ENCODE data around the gene METRNL.
A peak's percentile ranks its signal among the peaks of the same experiment; 100 is the strongest.
"Not testable (repeated sequence)": the region's sequence is repeated elsewhere in the genome, so short reads cannot be mapped to it uniquely, and the experiment has no call there.

Gene METRNL

DNA sequence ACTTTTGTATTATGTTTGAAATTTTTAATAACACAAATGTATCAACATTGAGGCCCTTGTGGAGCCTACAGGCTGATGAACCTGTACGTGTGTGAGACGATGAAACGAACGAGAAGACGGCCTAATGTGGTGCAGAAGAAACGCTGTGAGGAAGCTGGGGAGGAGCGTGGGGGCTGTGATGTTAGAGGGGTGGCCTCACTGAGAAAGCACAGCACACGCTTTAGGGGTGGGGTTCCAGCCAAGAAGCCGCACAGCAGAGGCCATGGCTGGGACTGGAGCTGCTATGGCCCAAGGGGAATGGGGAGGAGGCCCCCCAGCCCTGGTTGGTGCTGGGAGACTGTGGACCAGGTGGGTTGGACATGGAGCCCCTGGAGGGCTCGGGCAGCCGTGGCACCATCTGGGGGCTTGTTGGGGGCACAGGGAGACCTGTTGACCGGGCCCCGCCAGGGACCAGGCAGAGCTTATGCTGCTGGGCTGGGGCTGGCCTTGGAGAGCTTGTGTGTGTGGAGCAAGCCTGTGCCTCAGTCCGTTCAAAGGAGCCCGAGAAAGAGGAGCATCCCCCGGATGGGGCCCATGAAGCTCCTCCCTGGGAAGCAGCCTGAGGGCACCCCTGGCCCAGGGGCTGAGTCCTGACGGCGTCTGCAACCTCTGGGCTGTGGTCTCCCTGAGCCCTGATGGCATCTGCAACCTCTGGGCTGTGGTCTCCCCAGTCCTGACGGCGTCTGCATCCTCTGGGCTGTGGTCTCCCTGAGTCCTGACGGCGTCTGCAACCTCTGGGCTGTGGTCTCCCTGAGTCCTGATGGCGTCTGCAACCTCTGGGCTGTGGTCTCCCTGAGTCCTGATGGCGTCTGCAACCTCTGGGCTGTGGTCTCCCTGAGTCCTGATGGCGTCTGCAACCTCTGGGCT lies 44.7 kb downstream of the METRNL start:
- no peak for DNase-seq (ENCODE audit: low spot score)

DNA sequence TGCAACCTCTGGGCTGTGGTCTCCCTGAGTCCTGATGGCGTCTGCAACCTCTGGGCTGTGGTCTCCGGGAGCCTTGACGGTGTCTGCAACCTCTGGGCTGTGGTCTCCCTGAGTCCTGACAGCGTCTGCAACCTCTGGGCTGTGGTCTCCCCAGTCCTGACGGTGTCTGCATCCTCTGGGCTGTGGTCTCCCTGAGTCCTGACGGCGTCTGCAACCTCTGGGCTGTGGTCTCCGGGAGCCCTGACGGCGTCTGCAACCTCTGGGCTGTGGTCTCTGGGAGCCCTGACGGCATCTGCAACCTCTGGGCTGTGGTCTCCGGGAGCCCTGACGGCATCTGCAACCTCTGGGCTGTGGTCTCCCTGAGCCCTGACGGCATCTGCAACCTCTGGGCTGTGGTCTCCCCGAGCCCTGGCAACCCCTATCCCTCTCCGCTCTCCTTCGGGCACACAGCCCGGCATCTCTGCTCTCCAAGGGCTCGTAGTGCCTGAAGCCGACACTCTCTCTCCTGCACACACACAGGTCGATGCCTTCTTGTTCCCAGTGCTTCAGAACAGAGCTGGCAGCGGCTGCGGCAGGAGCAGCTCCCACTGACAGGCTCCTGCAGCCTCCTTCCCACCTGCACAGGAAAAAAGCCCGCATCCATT lies 45.6 kb downstream of the METRNL start:
- DNase-seq (ENCODE audit: low spot score): no peak

DNA sequence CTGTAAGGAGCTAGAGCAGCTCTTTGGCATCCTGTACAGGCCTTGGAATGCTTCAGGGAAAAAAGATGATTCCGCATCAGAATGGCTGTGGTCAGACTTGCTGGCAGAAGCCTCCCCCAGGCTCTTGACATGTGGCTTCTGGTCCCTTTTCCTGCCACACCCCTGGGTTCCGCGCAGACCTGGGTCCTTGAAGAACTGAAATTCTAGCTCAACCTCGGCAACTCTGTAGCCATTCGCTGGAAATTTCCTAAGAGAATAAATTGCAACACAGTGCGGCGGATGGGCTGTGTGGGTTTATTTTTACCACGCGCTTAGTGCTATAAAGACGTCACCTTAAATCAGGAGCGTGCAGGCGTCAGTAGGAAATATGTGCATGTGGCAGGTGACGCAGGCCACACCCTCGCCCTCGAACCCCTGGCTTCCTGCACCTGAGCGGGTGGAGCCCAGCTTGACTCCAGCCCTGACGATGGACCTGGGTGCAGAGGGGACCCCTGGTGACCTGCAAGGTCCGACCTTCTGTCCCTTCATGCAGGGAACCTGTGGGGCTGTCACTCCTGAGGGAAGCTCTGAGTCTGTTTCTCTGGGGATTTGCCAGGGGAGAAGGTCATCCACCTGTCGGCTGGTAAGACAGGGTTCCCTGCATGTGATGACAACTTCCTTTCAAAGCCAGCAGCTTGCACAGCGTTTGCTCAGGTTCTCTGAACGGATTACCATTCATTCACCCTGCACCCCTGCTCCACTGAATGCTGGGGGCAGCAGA lies 46.3 kb downstream of the METRNL start:
- peak; percentile 58 for DNase-seq (ENCODE audit: low spot score)

DNA sequence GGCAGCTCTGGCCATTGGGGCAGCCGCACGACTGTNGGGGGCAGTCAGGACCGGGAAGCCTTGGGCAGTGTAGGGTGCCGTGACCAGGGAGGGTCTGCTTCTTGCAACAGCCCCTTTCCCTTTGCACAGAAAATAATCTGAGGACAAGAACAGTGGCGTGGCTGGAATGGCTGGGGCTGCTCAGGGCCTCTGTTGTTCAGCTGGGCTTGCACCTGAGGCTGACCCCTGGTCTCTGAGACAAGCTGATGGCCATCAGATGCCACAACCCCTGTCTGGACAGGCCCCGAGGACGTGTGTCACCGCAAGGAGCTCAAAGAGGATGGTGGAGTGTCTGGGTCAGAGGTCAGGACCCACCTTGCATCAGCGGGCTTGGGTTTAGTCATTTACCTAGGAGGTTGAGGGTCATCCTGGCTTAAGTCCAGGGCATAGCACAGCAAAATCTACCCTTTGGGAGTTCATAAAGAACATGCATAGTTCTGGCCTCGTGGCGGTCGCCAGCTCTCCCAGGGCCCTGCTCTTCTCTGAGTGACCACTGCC lies 46.9 kb downstream of the METRNL start:
- no peak for DNase-seq (ENCODE audit: low spot score)

DNA sequence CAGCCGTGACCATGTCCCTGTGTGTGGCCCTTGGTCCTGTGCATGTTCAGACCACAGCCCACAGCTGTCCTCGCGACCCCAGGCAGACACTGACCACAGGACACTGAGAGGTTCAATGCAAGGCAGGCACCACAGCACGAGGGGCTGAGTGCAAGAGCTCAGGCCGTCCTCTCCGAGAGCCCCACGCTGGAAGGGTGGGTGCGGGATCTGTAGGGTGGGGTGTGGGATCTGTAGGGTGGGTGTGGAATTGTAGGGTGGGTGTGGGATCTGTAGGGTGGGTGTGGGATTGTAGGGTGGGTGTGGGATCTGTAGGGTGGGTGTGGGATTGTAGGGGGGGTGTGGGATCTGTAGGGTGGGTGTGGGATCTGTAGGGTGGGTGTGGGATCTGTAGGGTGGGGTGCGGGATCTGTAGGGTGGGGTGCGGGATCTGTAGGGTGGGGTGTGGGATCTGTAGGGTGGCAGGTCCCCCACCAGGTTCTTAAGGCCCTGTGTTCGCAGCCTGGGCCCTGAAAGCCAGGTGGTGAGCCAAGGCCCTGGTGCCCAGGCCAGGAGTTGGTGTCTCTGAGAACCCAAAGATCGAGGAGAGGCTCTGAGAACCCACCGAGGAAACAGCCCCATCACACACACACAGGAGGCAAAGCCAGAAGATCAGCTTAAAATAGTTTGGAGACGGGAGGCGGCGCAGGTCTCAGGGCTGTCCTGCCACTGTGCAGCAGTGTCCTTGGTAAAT lies 48.2 kb downstream of the METRNL start:
- no peak for DNase-seq (ENCODE audit: low spot score)

DNA sequence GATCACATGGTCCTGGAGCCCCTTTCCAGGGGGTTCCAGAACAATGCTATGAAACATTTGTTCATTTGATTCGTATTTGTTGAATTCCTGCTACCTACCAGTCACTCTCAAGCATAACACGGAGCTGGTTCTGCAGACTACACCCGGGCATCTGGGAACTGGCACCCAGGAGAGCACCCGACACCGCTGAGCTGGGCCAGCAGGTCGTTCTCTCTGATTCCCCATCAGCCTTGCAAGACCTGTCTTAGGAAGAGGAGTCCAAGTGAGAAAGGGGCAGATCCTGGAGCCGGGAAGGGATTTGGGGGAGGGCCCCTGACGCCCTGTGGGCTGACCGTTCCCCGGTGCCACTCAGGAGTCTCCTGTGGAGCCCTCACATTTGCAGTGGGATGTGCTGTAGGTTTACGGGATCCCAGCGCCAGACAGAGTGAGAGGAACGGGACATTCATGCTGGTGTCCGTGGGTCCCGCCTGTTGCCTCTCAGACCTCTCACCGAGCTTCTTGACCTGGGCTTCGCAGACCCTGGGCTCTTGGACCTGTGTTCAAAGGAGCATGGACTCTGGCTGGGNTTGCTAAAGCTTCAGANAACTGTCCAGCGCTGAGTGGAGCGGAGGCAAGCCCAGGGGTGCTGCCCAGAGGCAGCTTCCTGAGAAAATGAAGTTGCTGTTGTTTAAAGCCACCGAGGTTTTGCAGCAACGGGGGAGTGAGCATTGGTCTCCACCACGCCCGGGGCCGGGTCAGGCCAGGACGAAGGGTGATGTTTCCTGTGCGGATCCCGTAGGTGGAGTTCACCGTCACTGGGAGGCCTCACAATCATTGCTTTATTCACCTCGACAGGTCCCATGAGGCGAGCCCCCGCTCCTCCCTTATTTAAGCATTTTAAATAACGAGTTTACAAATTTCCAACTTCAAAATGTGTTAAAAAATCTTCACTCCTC lies 49.2 kb downstream of the METRNL start:
- no peak for DNase-seq (ENCODE audit: low spot score)

DNA sequence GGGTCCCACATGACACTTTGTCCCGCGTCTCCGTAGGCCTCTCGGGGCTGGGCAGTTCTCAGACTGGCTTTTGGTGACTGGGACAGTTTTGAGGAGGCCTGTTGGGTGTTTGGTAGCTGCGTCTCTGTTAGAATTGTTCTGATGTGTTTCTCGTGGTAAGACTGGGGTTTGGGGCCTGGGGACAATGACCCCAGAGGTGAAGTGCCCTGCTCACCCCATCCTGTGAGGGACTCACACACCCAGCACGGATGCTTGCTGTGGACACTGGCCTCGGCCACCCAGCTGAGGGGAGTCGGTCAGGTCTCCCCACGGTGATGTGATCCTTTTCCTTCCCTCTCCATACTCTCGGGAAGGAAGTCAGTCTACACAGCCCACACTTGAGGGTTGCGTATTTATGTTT lies 50.3 kb downstream of the METRNL start:
- no peak for DNase-seq (ENCODE audit: low spot score)

DNA sequence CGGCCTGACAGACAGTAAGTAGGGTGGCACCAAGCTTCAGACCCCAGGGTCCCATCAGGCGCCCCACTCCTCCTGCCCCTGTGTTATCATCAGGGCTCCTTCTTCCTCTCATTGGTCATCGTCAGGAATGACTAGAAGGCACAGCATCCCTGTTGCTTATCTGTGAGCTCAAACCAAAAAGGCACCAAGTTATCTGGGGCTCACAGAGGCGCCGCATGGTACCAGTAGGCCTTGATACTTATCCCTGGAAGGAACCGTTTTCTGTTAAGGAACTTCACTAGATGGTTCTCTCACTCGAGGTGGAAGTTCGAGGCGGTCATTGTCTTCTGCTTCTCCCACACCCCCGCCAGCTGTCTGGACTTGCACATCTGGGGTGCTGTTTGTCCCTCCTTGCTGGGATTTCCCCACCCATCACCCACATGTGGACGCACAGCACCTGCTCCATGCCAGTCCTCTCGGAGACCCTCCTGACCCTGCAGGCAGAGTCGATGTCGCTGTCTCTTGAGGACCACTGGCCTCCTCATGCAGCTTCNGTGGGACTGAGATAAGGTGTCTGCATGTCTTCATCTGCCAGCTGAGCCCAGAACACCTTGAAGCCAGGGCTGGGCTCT lies 52.1 kb downstream of the METRNL start:
- DNase-seq (ENCODE audit: low spot score): no peak

DNA sequence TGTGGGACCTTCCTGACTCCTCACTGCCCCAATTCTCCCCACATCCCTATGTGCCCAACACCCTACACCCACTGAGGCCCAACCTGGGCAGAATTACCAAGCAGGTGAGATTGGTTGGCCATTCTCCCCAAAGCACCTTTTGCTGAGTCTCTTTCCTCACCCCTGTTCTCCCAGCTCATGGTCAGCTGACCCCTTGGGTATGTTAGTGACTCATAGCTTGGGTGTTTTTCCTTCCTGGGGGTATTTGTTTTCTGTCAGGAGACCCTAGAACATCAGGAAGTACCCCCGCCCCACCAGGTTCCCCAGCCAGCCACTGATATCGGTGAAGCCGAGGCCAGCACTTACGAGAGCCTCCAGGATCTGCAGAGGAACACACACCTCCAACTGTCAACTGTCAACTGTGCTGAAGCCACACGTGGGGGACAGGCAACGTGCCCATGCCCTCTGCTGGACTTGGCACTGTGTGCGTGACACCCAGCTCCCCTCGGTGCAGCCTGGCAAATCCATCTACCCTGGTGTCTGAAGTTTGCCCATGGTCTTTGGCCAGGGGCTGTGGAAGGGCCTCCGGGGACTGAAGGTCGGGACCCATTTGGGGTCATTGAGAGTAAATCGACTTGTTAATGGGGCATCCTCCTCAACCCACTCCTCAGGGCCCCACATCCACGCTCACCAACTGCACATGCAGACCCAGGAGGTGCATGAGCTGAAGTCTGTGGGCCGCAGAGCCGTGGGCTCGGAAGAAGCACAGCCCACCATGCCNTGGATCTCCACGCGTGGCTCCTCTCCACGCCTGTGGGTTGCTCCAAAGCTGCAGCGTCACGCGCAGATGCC lies 53.1 kb downstream of the METRNL start:
- DNase-seq (ENCODE audit: low spot score): no peak

DNA sequence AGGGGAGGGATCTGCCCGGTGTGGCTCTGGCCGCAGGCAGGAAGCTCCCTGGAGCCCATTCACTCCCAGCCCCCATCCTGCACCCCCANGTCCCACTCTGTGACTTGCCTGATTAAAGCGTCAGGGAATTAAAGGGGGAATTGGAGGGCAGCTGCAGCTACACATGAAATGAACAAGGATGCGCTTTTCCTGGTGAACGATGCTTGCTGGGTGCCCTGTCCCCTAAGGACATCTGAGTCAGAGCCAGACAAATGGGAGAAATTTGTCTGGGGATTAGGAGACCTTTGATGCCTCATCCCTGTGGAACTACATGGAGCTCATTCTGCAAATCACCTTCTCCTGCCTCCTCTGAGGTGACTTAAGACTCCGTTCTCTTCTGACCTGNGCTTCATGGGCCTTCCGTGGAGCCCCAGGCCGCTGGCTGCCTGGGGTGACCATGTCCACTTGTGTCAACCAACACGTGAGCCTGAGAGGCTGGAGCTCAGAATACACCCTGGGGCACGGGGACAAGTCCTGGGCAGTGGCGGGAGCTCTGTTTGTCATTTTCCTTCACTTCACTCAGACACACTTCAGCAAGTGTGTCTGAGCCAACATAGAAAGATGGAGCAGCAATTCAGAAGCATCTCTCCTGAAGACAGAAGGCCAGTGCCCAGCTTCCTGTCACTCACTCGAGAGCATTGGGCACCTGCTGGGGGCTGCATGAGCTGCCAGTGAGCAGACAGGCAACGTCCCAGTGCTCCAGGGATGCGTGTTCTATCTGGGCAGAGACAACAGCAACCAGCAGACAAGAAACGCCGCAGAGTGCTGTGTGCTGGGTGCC lies 54.1 kb downstream of the METRNL start:
- DNase-seq (ENCODE audit: low spot score): no peak

DNA sequence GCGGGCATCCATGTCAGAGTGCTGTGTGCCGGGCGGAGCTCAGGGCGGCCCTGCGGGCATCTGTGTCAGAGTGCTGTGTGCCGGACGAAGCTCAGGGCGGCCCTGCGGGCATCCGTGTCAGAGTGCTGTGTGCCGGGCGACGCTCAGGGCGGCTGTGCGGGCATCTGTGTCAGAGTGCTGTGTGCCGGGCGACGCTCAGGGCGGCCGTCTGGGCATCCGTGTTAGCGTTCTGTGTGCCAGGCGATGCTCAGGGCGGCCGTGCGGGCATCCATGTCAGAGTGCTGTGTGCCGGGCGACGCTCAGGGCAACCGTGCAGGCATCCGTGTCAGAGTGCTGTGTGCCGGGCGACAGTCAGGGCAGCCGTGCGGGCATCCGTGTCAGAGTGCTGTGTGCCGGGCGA lies 55.0 kb downstream of the METRNL start:
- not testable (repeated sequence) for DNase-seq (ENCODE audit: low spot score)

DNA sequence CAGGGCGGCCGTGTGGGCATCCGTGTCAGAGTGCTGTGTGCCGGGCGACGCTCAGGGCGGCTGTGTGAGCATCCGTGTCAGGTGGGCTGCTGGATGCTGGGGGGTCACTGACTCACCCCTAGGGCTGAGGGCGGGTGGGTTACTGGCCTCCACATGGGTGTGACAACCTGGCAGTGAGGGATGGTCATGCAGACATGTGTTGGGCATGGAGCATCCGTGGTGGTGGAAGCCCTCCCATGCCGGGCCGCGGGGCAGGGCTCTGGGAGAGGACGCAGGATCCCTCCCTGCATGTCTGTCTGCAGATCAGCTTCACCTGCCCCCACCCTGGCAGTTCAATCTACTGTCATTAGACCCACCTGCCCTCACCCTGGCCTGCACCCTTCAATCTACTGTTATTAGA lies 56.3 kb downstream of the METRNL start:
- DNase-seq (ENCODE audit: low spot score): no peak

DNA sequence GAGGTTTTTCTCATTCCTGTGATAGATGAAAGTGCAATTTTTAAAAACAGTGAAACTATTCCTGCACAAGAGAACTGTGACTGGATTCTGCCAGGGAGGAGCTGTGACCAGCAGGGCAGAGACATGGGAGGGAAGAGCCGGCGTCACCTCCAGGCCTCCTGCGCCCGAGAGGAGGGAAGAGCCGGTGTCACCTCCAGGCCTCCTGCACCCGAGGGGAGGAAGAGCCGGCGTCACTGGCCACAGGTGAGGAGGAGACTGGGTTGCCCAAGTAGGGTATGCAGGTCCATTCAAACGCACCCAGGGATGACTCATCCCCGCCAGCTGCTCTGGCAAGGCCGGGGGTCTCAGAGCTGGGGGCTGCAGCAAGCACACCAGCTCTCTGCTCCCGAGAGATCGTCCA lies 56.7 kb downstream of the METRNL start:
- no peak for DNase-seq (ENCODE audit: low spot score)

DNA sequence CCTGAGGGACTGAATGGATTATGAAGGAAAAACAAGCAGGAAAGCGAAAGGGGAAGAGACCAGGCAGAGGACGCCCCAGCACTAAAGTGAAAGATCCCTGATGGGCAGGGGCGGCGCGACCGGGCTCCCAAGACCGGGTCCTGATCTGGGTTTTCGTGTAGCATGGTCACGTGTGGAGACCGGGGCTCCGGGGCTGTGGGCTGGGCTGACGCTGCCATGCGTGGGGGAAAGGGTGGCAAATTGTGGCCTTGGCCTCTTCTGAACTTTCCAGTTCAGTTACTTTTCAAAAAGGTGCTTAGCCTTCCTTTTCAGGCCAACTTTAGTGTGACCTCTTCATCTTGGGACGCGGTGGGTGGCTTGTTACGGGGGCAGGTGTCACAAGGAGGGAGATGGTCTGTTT lies 57.5 kb downstream of the METRNL start:
- DNase-seq (ENCODE audit: low spot score): no peak

DNA sequence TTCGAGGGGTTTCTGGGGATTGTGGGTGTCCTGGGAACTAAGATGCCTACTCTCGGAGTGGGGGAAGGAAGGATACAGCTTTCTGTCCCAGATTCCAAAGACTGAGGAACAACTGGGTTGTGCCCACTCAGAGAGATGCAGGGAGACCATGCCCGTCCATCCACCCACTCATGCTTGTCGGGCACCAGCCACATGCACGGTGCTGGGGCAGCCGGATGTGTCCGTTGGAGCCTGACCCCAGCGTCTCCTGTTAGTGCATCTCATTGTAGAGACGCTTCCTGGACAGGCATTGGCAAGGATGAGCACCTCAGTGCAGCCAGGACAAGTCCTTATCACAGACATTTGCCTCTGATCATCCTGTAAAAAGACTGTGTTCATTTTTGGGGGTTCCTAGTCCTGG lies 58.1 kb downstream of the METRNL start:
- DNase-seq (ENCODE audit: low spot score): no peak

DNA sequence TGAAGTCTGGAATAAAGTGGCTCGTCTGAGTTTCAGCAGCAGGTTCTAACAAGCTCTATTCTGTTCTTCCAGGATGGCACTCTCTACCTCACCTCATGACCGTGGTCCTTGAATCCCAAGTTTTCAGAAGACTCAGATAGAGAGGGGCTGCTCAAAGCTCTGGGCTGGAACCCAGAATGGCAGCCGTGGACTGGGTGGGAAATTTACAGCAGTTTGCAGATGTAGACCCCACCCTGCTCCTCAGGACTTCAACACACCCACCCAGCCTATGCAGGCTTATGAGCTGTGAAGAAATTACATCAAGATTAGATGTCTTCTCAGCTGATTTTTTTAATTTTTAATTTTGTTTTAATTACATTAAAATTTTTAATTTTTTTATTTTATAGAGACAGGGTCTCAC lies 59.4 kb downstream of the METRNL start:
- DNase-seq (ENCODE audit: low spot score): no peak

DNA sequence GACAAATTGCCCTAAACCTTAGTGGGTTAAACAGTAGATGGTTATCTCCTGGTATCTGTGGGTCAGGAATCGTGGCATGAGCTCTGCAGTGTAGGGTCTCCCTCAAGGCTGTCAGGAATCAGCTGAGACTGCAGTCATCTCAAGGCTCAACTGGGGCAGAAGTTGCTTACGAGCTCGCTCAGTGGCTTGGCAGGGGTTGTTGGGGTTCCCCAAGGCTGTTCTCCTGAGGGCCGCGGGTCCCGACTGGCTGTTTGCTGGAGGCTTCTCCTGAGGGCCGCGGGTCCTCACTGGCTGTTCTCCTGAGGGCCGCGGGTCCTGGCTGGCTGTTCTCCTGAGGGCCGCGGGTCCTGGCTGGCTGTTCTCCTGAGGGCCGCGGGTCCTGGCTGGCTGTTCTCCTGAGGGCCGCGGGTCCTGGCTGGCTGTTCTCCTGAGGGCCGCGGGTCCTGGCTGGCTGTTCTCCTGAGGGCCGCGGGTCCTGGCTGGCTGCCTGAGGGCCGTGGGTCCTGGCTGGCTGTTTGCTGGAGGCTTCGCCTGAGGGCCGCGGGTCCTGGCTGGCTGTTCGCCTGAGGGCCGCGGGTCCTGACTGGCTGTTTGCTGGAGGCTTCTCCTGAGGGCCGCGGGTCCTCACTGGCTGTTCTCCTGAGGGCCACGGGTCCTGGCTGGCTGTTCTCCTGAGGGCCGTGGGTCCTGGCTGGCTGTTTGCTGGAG lies 60.3 kb downstream of the METRNL start:
- not testable (repeated sequence) for DNase-seq (ENCODE audit: low spot score)

DNA sequence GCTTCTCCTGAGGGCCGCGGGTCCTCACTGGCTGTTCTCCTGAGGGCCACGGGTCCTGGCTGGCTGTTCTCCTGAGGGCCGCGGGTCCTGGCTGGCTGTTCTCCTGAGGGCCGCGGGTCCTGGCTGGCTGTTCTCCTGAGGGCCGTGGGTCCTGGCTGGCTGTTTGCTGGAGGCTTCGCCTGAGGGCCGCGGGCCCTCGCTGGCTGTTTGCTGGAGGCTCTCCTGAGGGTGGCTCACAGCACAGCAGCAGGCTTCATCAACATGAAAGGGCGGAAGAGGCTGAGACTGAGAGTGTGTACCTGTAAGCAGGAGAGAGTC lies 60.8 kb downstream of the METRNL start:
- DNase-seq (ENCODE audit: low spot score): not testable (repeated sequence)
